DMS79 (cell line): ENCODE measurements around the gene MANSC1.
"Not testable (repeated sequence)": the region's sequence is repeated elsewhere in the genome, so short reads cannot be mapped to it uniquely, and the experiment has no call there.

Source experiments
- DNase-seq: peaks from one replicate; lab custom pipeline; 2025; lab: John Stamatoyannopoulos, UW

MANSC1 gene

DNA sequence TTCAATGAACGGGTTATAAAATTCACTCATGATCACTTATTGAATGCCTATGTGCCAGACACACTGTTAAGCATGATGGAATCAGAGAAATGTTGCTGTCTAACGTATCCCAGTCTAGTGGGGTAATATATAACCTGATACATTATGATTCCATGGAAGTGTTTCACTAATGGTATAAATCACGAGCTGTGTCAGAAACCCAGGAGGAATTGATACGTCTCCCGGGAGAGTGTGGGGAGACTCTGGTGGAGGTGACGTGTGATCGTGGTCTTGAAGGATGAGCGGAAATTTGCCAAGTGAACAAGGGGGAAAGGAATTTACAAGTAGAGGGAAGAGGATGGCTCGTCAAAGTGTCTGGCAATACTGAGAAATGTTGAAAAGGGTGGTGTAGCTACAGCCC, 26.5 kb downstream of the MANSC1 start:
- no peak for DNase-seq

DNA sequence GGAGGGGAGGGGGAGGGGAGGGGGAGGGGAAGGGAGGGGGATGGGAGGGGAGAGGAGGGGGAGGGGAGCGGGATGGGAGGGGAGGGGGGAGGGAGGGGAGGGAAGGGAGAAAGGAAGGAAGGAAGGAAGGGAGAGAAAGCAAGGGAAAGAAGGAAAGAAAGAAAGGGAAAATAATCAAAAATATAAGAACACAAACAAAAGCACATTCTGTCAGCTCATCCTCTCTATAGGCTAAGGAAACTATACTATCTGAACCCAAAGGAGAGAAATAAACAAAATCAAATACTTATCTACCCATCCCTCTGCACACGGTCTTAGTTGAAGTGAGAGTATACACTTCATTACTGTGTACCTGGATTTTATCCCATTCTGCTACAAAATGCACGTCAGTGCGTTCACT, 26.9 kb downstream of the MANSC1 start:
- no peak for DNase-seq

DNA sequence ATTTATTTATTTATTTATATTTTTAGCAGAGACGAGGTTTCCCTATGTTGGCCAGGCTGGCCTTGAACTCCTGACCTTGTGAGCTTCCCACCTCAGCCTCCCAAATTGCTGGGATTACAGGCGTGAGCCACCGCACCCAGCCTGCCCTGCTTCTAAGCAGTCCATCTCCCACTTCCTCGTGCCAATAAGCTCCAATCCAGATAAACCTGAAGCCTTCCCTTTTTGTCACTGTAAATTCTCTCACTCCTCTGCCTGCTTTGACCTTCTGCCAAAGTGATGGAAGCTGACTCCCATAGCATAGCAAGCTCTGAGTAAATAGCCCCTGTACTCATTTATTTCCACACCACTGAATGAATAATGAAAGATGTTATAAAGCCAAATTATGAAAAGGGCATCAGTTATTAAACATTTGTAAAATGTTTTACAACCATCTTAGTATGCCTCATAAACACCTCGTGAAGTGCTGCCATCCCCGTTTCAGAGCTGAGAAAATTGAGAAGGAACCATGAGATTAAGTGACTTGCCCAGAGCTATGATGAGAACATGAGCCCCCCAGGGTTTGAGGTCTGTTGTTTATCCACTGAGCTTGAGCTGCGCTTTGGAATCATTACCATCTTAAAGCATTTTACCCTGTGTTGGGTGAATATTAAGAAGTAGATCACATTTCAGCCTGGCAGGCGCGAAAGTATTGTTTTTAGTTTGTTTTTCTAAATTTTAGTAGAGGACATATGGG, 30.4 kb downstream of the MANSC1 start:
- DNase-seq: peak; percentile 14

DNA sequence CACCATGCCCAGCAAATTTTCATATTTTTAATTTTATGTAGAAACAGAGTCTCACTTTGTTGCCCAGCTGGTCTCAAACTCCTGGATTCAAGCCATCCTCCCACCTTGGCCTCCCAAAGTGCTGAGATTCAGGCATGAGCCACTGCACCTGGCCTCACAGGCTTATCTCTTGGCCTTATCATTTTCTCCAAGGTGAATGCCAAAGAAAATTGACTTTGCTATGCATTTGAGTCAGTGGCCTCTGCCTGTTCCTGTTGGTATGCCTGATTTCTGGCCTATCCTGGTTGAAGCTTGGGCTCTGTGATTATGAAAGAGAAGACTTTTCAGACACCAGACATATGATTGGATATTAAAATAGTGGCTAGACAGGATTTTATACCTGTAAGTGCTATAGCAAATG, 34.2 kb downstream of the MANSC1 start:
- no peak for DNase-seq

DNA sequence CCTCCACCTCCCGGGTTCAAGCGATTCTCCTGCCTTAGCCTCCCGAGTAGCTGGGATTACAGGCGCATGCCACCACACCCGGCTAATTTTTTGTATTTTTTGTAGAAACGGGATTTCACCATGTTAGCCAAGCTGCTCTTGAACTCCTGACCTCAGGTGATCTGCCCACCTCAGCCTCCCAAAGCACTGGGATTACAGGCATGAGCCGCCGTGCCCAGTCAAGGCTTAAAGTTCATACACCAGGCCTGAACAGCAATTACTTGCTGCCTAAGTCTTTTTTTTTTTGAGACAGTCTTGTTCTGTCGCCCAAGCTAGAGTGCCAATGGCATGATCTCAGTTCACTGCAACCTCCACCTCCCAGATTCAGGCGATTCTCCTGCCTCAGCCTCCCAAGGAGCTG, 39.3 kb downstream of the MANSC1 start:
- DNase-seq: not testable (repeated sequence)

DNA sequence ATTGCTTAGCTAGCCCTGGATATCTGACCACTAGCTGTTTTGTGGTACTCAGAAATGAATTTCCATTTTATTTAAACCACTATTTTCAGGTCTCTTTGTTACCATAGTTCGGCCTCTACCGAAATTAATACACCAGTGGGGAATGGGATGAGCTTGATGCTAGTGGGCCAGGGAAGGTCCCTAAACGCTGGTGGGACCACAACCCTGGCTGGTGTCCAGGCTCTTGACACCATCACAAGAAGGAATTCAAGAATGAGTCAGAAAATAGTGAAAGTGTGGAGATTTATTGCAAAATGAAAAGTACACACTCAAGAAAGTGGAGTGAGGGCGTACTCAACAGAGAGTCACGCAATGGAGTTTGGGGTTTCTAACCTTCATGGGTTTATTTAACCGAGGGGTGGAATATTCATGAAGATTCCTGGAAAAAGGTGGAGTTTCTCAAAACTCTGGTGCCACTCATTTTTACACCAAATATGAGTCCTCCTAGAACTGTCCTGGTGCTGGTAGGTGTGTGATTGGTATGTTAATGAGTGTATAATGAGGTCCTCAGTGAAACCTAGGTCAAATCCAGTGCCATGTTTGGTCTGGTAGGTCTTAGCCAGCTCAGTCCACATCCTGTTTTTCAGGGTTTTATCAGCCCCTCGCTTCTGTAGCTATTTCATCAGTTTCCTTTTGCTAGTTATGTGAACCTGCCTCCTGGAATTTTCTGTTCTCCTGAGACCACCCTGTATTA, 44.3 kb downstream of the MANSC1 start:
- DNase-seq: no peak

DNA sequence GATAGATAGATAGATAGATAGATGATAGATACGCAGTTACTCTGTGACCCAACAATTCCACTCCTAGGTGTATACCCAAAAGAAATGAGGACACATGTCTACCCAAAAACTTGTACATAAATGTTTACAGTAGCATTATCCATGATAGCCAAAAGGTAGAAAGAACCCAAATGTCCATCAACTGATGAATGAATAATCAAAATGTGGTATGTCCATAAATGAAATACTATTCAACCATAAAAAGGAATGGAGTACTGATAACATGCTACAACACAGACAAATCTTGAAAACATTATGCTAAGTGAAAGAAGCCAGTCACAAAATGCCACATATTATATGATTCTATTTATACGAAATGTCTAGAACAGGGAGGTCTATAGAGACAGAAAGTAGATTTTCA, 47.1 kb downstream of the MANSC1 start:
- DNase-seq: no peak

DNA sequence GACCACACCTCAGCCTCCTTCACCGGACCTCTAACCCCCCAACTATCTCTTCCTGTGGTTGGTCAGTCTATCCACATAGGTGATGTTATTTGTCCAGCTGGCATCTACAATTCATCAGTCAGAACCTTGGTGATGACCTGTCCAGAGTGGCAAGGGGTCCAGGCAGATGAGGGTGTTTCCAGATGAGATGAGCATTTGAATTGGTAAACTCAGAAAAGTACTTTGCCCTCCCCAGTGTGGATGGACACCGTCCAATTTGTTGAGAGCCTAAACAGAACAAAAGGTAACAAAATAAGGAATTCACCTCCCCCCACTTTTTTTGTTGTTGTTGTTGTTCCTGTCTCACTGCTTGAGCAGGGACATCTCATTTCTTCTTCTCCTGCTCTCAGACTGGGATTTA, 48.9 kb downstream of the MANSC1 start:
- no peak for DNase-seq

DNA sequence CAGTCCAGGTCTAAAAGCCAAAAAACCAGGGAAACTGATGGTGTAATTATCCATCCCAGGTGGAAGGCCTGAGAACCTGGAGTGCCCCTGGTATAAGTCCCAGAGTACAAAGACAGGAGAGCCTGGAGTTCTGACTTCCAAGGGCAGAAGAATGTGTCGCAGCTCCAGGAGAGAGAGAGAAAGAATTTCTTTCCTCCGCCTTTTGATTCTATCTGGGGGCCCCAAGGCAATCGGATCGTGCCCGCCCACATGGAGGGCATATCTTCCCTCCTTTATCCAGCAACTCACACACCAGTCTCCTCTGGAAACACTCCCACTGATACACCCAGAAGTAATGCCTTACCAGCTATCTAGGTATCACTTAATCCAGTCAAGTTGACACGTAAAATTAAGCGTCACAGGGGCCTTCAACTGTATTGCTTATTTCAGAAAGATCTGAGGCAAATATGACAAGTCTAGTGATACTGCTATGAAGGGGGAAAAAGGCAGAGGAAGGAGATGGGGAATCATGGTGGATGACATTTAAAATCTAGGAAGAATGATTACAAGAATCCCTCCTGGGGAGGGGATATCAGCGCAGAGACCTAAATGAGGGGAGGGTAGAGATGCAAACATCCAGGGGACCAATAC, 52.7 kb downstream of the MANSC1 start:
- no peak for DNase-seq

DNA sequence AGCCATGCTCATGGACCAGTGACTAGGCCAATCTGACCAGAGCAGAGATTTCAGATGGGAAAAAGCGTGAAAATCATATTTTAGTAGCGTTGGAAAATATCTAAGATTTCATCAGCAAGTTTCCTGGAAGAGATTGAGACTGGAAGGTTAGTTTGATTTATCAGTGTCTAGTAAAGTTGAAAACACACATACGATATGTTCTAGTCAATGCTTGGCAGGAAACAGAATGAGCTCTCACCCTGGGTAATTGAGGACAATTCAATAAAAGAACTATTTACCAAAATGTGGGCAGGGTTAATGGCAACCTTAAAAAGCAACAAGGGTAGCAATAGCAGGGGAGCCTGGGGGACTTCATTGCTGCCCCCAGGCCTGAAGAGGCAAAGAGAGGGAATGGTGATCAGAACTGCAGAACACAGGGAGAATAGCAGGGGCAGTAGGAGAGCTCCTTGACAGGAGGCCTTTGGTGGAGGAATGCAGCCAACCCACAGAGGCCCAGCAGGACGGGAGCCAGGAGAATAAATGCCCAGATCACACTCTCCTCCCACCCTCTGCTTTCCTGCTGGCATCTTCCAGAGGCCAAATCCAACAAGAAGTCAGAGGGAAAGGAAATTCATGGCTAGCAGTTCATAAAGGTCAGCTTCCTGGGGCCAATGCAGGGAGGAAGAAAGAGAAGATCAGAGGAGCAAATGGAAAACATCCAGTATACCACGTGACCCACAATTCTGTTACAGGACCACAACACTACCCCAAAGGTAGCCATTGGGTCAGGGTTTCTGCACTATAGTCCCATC, 55.6 kb downstream of the MANSC1 start:
- DNase-seq: no peak

DNA sequence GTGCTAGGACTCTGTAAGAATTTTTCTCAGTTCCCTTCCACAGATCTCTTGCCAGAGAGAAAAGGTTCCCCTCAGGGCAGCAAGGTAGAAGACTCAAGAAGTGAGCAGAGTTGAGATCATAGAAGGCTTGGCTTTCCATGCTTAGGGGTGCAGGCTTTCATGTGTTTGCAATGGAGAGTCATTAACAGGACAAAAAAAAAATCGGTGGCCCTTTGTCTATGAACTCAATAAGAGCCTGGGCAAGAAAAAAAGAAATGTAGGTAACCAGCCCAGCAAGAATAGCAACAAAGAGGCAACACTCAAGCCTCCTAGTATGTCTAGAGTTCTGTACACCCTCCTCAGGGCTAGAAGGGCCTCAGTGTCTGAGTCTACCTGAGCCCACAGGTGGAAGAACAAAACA, 59.8 kb downstream of the MANSC1 start:
- no peak for DNase-seq

DNA sequence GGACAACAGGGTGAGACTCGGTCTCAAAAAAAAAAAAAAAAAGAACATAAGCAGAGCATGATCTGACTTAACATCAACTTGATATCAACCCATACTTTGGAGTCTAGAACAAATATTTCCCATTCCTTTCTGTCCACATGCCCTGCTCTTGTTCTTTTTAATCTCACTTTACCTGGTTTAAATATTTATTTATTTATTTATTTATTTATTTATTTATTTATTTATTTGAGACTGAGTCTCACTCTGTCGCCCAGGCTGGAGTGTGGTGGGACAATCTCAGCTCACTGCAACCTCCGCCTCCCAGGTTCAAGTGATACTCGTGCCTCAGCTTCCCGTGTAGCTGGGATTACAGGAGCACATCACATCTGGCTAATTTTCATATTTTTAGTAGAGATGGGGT, 63.6 kb downstream of the MANSC1 start:
- no peak for DNase-seq

DNA sequence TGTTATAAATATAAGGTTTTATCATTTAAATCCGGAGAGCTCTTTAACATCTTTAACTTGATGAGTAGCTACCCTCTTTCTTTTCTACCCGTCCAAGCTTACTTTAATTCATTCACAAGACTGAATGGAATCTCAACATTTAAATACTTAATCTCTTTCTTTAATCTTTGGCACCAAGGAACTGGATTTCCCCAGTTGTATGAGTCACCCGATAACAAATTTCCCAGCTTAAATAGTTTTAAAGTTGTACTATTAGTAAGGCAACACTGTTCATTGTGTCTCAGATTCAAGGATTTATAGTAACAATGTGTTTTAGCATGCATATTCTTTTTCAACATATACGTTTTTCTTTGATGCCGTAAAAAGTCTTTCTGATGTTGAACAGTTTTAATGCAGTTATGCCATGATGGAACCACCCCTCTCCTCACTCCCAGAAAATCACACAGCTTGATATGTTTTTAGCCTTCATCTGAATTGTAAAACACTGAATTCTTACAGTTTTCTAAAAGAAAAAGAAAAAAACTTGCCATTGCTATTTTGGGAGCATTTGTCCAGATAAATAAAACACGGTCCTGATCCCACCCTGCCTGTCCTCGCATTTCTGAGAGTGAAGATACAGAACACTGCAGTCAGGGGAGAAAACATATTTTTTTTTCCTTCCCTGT, 67.1 kb downstream of the MANSC1 start:
- no peak for DNase-seq

DNA sequence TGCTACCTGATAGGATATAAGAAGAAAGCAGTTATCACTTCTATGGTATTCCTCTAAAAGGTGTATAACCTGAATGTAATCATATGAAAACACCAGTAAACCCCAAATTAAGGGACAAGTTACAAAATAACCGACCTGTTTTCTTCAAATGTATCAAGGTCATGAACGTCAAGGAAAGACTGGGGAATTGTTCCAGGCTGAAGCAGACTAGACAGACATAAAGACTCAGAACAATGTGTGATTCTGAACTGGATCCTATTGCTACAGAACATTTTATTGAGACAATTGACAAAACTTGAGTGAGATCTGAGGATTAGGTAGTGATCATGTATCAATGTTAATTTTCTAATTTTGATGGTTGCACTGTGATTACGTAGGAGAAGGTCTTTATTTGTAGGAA, 67.8 kb downstream of the MANSC1 start:
- DNase-seq: no peak

DNA sequence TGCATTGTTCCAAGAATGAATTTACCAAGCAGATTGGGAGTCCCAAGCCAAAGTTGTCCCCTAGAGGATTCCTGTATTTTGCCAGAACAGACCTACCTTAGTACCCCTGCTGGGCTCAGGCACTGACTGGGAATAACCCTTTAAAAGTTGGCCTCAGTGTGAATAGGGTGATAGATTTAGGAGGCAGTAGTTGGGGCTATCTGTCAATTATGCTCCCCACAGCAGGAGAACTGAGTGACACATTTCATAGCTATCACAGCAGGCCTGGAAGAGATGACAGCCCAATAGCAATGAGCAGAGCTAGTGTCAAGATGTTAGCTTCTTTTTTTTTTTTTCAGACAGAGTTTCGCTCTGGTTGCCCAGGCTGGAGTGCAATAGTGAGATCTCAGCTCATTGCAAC, 68.9 kb downstream of the MANSC1 start:
- DNase-seq: no peak

DNA sequence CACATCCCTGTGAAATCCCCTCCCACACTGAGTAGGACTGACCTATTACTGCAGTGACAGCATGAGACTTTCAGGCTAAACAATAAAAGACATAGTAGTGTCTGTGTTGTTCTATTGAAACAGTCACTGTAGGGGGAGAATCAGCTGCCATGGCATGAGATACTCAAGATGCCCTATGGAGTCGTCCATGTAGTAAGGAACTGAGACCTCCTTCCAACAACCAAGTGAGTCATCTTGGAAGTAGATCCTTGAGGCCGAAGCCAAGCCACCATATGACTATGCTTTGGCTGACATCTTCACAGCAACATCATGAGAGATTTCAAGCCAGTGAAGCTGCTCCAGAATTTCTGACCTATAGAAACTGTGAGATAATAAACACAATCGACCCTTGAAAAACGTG, 71.1 kb downstream of the MANSC1 start:
- DNase-seq: no peak
